H1 (cell line): Measurements from ENCODE around the gene AGBL1. TPM values are rescaled to one million over a fixed set of nuclear protein-coding genes. Genes with fewer than 3 reads are reported as not detected.
A peak's percentile ranks its signal among the peaks of the same experiment; 100 is the strongest.

Experiments used
- CTCF ChIA-PET: fragments of 300-600 bp; sonication (Branson Sonifier 250); formaldehyde crosslinking; loops from one replicate; lab custom pipeline; 2021; ENCODE audit not compliant: partially characterized antibody; lab: Charles Lee
- POLR2A ChIA-PET: fragments of 300-600 bp; sonication (Branson Sonifier 250); formaldehyde crosslinking; loops from one replicate; lab custom pipeline; 2021; ENCODE audit warnings: inconsistent platforms; ENCODE audit not compliant: partially characterized antibody; lab: Charles Lee
- DNase-seq, 2 experiments: peaks; one replicate each; pipeline versions ENCODE4 v3.0.0 to v3.0.0-alpha.2; 2010 to 2022; ENCODE audit warnings: low spot score in 2 of 2, low read depth in 1 of 2, mixed read lengths in 1 of 2
- FAIRE-seq: peaks from 2 replicates; lab custom pipeline; 2011; peaks lifted over from hg19 to GRCh38; lab: Jason Lieb, UNC
- H2AFZ ChIP-seq: 2 replicates; pipeline ENCODE4 v1.8.1; 2012; ENCODE audit warnings: low read length, inconsistent platforms
- H2AK5ac ChIP-seq: 2 replicates; pipeline ENCODE4 v1.6.1; 2013; ENCODE audit warnings: low read depth, low read length
- H2BK120ac ChIP-seq: replicated peaks from 2 replicates; pipeline ENCODE3; 2013; ENCODE audit warnings: low read depth, low read length, inconsistent platforms
- H2BK12ac ChIP-seq: 2 replicates; pipeline ENCODE4 v1.6.1; 2013; ENCODE audit warnings: low read depth, low read length
- H2BK15ac ChIP-seq: 2 replicates; pipeline ENCODE4 v1.6.1; 2013; ENCODE audit warnings: low read length
- H2BK20ac ChIP-seq: 2 replicates; pipeline ENCODE4 v1.6.1; 2013; ENCODE audit warnings: low read length
- H2BK5ac ChIP-seq: 2 replicates; pipeline ENCODE4 v1.6.1; 2013; ENCODE audit warnings: low read depth, low read length
- H3K14ac ChIP-seq: 2 replicates; pipeline ENCODE4 v1.6.1; 2013; ENCODE audit warnings: inconsistent platforms; ENCODE audit not compliant: insufficient read length
- H3K18ac ChIP-seq: 2 replicates; pipeline ENCODE4 v1.6.1; 2013; ENCODE audit warnings: low read length; ENCODE audit errors: extremely low read depth
- H3K23ac ChIP-seq: 2 replicates; pipeline ENCODE4 v1.6.1; 2013; ENCODE audit warnings: inconsistent platforms; ENCODE audit not compliant: insufficient read length
- H3K23me2 ChIP-seq: 2 replicates; pipeline ENCODE4 v1.6.1; 2013; ENCODE audit warnings: low read depth, low read length
- H3K27ac ChIP-seq: 2 replicates; pipeline ENCODE4 v1.6.1; 2011; ENCODE audit warnings: low read depth, low read length, inconsistent platforms
- H3K27me3 ChIP-seq, 4 experiments: replicated peaks in 1 of 4; 1 replicate in 1 of 4; 2 replicates in 3 of 4; pipeline versions ENCODE4 v1.6.1 to v1.8.1; 2011 to 2013; ENCODE audit warnings: low read length in 3 of 4, mild to moderate bottlenecking in 3 of 4, inconsistent platforms in 2 of 4, mixed read lengths in 2 of 4, moderate library complexity in 1 of 4; ENCODE audit not compliant: control insufficient read depth in 3 of 4, insufficient read depth in 3 of 4; ENCODE audit errors: extremely low read depth in 1 of 4
- H3K36me3 ChIP-seq, 4 experiments: 2 replicates each; pipeline versions ENCODE4 v1.6.1 to v1.8.1; 2011 to 2013; ENCODE audit warnings: mild to moderate bottlenecking in 4 of 4, low read length in 3 of 4, moderate library complexity in 2 of 4, control low read depth in 1 of 4, inconsistent platforms in 1 of 4; ENCODE audit not compliant: insufficient read depth in 4 of 4, control insufficient read depth in 2 of 4
- H3K4ac ChIP-seq: replicated peaks from 2 replicates; pipeline ENCODE3; 2013; ENCODE audit warnings: low read length, low read depth, mixed read lengths, inconsistent platforms; ENCODE audit not compliant: insufficient read length
- H3K4me1 ChIP-seq, 4 experiments: replicated peaks in 1 of 4; 1 replicate in 1 of 4; 2 replicates in 3 of 4; pipeline versions ENCODE4 v1.6.1 to v1.8.1; 2011 to 2013; ENCODE audit warnings: low read length in 3 of 4, inconsistent platforms in 2 of 4, mixed read lengths in 1 of 4; ENCODE audit not compliant: insufficient read depth in 4 of 4, control insufficient read depth in 3 of 4
- H3K4me2 ChIP-seq, 2 experiments: 2 replicates each; pipeline versions ENCODE4 v1.6.1 to v1.8.1; 2011 to 2013; ENCODE audit warnings: low read depth in 2 of 2, low read length in 2 of 2, control low read depth in 1 of 2, inconsistent platforms in 1 of 2, mild to moderate bottlenecking in 1 of 2; ENCODE audit not compliant: insufficient read depth in 1 of 2
- H3K4me3 ChIP-seq, 4 experiments: fragments of 200-600, 300-600 bp in 1 of 4; sonication (generic), shearing (Covaris generic), sonication (Bioruptor Twin) in 1 of 4; 2 replicates each; pipeline versions ENCODE4 v1.5.1 to v1.8.1; 2011 to 2016; ENCODE audit warnings: low read length in 4 of 4, low read depth in 3 of 4, control low read depth in 2 of 4, inconsistent platforms in 2 of 4, mild to moderate bottlenecking in 2 of 4, mixed read lengths in 1 of 4, moderate library complexity in 1 of 4; ENCODE audit not compliant: insufficient read depth in 2 of 4; ENCODE audit errors: extremely low read depth in 1 of 4
- H3K56ac ChIP-seq: replicated peaks from 2 replicates; pipeline ENCODE3; 2013; ENCODE audit warnings: low read depth, mild to moderate bottlenecking, mixed read lengths, low read length, inconsistent platforms; ENCODE audit not compliant: insufficient read length
- H3K79me1 ChIP-seq: 2 replicates; pipeline ENCODE4 v1.6.1; 2013; ENCODE audit warnings: low read depth, low read length, control low read depth
- H3K79me2 ChIP-seq, 2 experiments: 2 replicates each; pipeline versions ENCODE4 v1.6.1 to v1.8.1; 2012 to 2013; ENCODE audit warnings: low read length in 2 of 2, mild to moderate bottlenecking in 2 of 2, inconsistent platforms in 1 of 2; ENCODE audit not compliant: insufficient read depth in 2 of 2, control insufficient read depth in 1 of 2
- H3K9ac ChIP-seq, 4 experiments: replicated peaks in 1 of 4; 1 replicate in 1 of 4; 2 replicates in 3 of 4; pipeline versions ENCODE4 v1.6.1 to v1.8.1; 2011 to 2013; ENCODE audit warnings: low read depth in 3 of 4, low read length in 3 of 4, control low read depth in 2 of 4, mild to moderate bottlenecking in 2 of 4, moderate library complexity in 2 of 4, inconsistent platforms in 1 of 4; ENCODE audit errors: extremely low read depth in 1 of 4
- H3K9me3 ChIP-seq, 2 experiments: 2 replicates each; pipeline versions ENCODE4 v1.6.1 to v1.8.1; 2012 to 2013; ENCODE audit warnings: mild to moderate bottlenecking in 2 of 2, moderate library complexity in 2 of 2, control low read depth in 1 of 2, inconsistent platforms in 1 of 2, low read depth in 1 of 2, low read length in 1 of 2, mixed read lengths in 1 of 2; ENCODE audit not compliant: insufficient read depth in 2 of 2
- H4K20me1 ChIP-seq, 2 experiments: replicated peaks in 1 of 2; 2 replicates each; pipeline versions ENCODE3 to v1.8.1; 2011 to 2013; ENCODE audit warnings: inconsistent platforms in 2 of 2, low read length in 2 of 2, mild to moderate bottlenecking in 1 of 2; ENCODE audit not compliant: insufficient read depth in 2 of 2, control insufficient read depth in 1 of 2
- H4K5ac ChIP-seq: 2 replicates; pipeline ENCODE4 v1.6.1; 2013; ENCODE audit warnings: low read length, low read depth, mixed read lengths, inconsistent platforms; ENCODE audit not compliant: insufficient read length
- H4K8ac ChIP-seq: 2 replicates; pipeline ENCODE4 v1.8.0; 2013; ENCODE audit warnings: mild to moderate bottlenecking, moderate library complexity, low read length, inconsistent platforms; ENCODE audit not compliant: insufficient read depth; ENCODE audit errors: extremely low read depth
- H4K91ac ChIP-seq: replicated peaks from 2 replicates; pipeline ENCODE3; 2013; ENCODE audit warnings: low read length, mixed read lengths, inconsistent platforms; ENCODE audit not compliant: insufficient read length
- ASH2L ChIP-seq: fragments of 200-600, 300-600 bp; sonication (generic); IDR thresholded peaks from one replicate; pipeline ENCODE4 v1.7.1; 2017; ENCODE audit warnings: low read length
- CREB1 ChIP-seq: IDR thresholded peaks from 2 replicates; pipeline ENCODE4 v1.6.1; 2012; ENCODE audit warnings: inconsistent platforms
- HDAC2 ChIP-seq, 2 experiments: fragments of 300-600 bp in 1 of 2; sonication (generic) in 1 of 2; IDR thresholded peaks; 2 replicates each; pipeline ENCODE4 v1.6.1; 2011 to 2012; ENCODE audit warnings: low read depth in 2 of 2, low read length in 2 of 2, mild to moderate bottlenecking in 2 of 2, moderate library complexity in 2 of 2, borderline replicate concordance in 1 of 2, inconsistent platforms in 1 of 2
- HDAC6 ChIP-seq: IDR thresholded peaks from one replicate; pipeline ENCODE4 v1.7.1; 2012; ENCODE audit warnings: low read depth, mild to moderate bottlenecking, inconsistent platforms, low read length, moderate library complexity
- JUN ChIP-seq: IDR thresholded peaks from 2 replicates; pipeline ENCODE4 v1.6.1; 2011; ENCODE audit warnings: low read depth, mild to moderate bottlenecking, improper control_type of control experiment, low read length
- KDM5A ChIP-seq: fragments of 200-600 bp; IDR thresholded peaks from 2 replicates; pipeline ENCODE4 v1.7.1; 2012; ENCODE audit warnings: mild to moderate bottlenecking, low read length, inconsistent platforms, mixed read lengths
- POLR2AphosphoS5 ChIP-seq: IDR thresholded peaks from 2 replicates; pipeline ENCODE4 v1.6.1; 2011; ENCODE audit warnings: low read depth, low read length
- RXRA ChIP-seq: IDR thresholded peaks from 2 replicates; pipeline ENCODE4 v1.6.1; 2011; ENCODE audit warnings: low read depth, mild to moderate bottlenecking, low read length, moderate library complexity; ENCODE audit not compliant: insufficient read depth
- SAP30 ChIP-seq: fragments of 300-600 bp; sonication (generic); IDR thresholded peaks from 2 replicates; pipeline ENCODE4 v1.7.1; 2012; ENCODE audit warnings: low read length, moderate library complexity, mild to moderate bottlenecking, inconsistent platforms; ENCODE audit not compliant: insufficient read depth, insufficient replicate concordance
- SP1 ChIP-seq: IDR thresholded peaks from 2 replicates; pipeline ENCODE4 v1.6.1; 2011; ENCODE audit warnings: low read depth, low read length
- SP4 ChIP-seq: IDR thresholded peaks from 2 replicates; pipeline ENCODE4 v1.6.1; 2012; ENCODE audit warnings: low read length, inconsistent platforms
- SRF ChIP-seq: IDR thresholded peaks from 2 replicates; pipeline ENCODE4 v1.6.1; 2011; ENCODE audit warnings: mild to moderate bottlenecking, low read depth, low read length, moderate library complexity
- YY1 ChIP-seq: IDR thresholded peaks from 2 replicates; pipeline ENCODE4 v1.6.1; 2011; ENCODE audit warnings: low read depth, mild to moderate bottlenecking, low read length
- ZNF274 ChIP-seq: IDR thresholded peaks from 2 replicates; pipeline ENCODE4 v1.7.0; 2012; ENCODE audit warnings: low read length, borderline replicate concordance; ENCODE audit errors: extremely low read depth
- WGBS, 2 experiments: shearing (Covaris generic) in 1 of 2; methylation state at CpG; one replicate each; pipeline versions ENCODE4 v1.1.6 to v1.1.7; 2013 to 2015; ENCODE audit warnings: low lambda C conversion rate in 2 of 2, mixed read lengths in 2 of 2, inconsistent platforms in 1 of 2, low coverage in 1 of 2, missing lambda C conversion rate in 1 of 2; ENCODE audit not compliant: insufficient replicate concordance in 2 of 2, insufficient coverage in 1 of 2, insufficient read length in 1 of 2; ENCODE audit errors: extremely low coverage in 1 of 2, missing lambda C conversion rate in 1 of 2; 5-methylcytosine and 5-hydroxymethylcytosine counted together
- polyA plus RNA-seq, 7 experiments: library from polyadenylated mRNA; depleted of rRNA in 3 of 7; stranded (reverse) in 5 of 7; unstranded in 2 of 7; fragments of >200 nt in 5 of 7; fragments of 200-250 nt in 2 of 7; gene quantifications; 1 replicate in 5 of 7; 2 replicates in 1 of 7; 4 replicates in 1 of 7; pipeline versions ENCODE4 v1.2.1 to v1.2.3, GENCODE V29; 2011 to 2013; ENCODE audit warnings: missing spikeins in 2 of 7, mixed read lengths in 2 of 7
- total RNA-seq: library from RNA; stranded (reverse); fragmentation: NEBNext Ultra II Directional; extraction: Animal tissue kit (Norgen Biotek cat#: 25700); gene quantifications from 2 replicates; pipeline ENCODE4 v1.2.1, GENCODE V29; 2021
- TF ChIP-seq, protein P1 (sequence below): IDR thresholded peaks from 2 replicates; pipeline ENCODE4 v1.6.1; 2011; ENCODE audit warnings: low read length, improper control_type of control experiment

The AGBL1 gene
- total and polyA plus RNA-seq, 2 of the 8 experiments (the other 6 are each of a cell fraction or from before 2014, with no cell fraction given) = not detected

DNA sequence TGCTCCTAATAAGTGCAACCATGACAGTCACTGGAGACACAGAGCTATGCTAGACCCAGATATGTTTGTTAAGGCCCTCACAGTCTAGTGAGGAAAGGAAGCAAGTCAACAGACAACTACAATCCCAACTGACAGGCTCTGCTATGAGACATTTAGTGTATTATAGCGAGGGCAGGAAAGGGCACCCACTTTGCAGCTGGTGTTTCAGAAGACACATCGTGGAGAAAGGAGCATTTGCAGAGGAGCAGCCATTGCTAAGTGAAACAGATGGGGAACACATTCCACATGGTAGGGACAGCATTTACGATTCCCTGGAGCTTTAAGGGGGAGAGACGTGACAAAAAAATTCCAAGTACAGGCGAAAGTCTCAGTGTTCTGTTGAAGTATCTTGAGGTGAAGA lies 685.6 kb downstream of the AGBL1 start:
- Histone ChIP-seq H3K27ac (no peak overlapping the region), H2BK12ac (no peak overlapping the region), H2BK20ac (no peak overlapping the region), H2BK15ac (no peak overlapping the region), H3K79me2 (no peaks in the 10 kb centered on the region), H2BK120ac (no peak overlapping the region), H2BK5ac (no peak overlapping the region), H4K5ac (no peak overlapping the region), H3K9me3 (no peaks in the 10 kb centered on the region), H3K4me1 (no peaks in the 10 kb centered on the region), H3K27me3 (no peaks in the 10 kb centered on the region), H3K18ac (no peak overlapping the region), H3K36me3 (no peaks in the 10 kb centered on the region), H3K23ac (no peak overlapping the region), H3K4ac (no peak overlapping the region), H3K14ac (no peak overlapping the region), H3K9ac (no peak overlapping the region), H2AFZ (0 out of 2 replicates have a peak overlapping the region, but pooled peaks have one; percentile 30), H3K4me2 (no peak overlapping the region), H3K4me3 (no peak overlapping the region), H3K79me1 (no peaks in the 10 kb centered on the region), H2AK5ac (no peak overlapping the region), H4K20me1 (no peaks in the 10 kb centered on the region), H4K8ac (no peak overlapping the region), H4K91ac (no peak overlapping the region), H3K56ac (no peak overlapping the region), H3K23me2 (no peaks in the 10 kb centered on the region)
- DNase-seq (no peak), FAIRE-seq (no peak)
- ChIA-PET CTCF (interaction anchor here (0.7 to 1.3 kb wide), 2 partner anchors 22 to 1397 kb away, joined by 3 read pairs; no protein-coding TSS in a partner anchor), POLR2A (no interaction called here)
- WGBS, 2 experiments = 89% methylated on average over 5 of the region's 5 CpGs; no CpG with 5 or more reads in 1 of the 2 experiments
- TF ChIP-seq POLR2AphosphoS5 (no peak), SP1 (no peak), HDAC2 (IDR thresholded peaks at IDR 0.05; ENCODE audit: borderline replicate concordance in 1 of 2, low read depth in 2 of 2, low read length in 2 of 2) (no peak), SAP30 (no peak), SRF (no peak), RXRA (no peak), JUN (no peak), ZNF274 (no peak), ASH2L (no peak), KDM5A (no peak), CREB1 (no peak), HDAC6 (no peak), SP4 (no peak), YY1 (no peak)
- TF ChIP-seq, protein P1, sequence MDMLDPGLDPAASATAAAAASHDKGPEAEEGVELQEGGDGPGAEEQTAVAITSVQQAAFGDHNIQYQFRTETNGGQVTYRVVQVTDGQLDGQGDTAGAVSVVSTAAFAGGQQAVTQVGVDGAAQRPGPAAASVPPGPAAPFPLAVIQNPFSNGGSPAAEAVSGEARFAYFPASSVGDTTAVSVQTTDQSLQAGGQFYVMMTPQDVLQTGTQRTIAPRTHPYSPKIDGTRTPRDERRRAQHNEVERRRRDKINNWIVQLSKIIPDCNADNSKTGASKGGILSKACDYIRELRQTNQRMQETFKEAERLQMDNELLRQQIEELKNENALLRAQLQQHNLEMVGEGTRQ = no peak
